ENCODE results near the gene ANKRD30B.
"Not testable (repeated sequence)": the region's sequence is repeated elsewhere in the genome, so short reads cannot be mapped to it uniquely, and the experiment has no call there.

Gene ANKRD30B, protein sequence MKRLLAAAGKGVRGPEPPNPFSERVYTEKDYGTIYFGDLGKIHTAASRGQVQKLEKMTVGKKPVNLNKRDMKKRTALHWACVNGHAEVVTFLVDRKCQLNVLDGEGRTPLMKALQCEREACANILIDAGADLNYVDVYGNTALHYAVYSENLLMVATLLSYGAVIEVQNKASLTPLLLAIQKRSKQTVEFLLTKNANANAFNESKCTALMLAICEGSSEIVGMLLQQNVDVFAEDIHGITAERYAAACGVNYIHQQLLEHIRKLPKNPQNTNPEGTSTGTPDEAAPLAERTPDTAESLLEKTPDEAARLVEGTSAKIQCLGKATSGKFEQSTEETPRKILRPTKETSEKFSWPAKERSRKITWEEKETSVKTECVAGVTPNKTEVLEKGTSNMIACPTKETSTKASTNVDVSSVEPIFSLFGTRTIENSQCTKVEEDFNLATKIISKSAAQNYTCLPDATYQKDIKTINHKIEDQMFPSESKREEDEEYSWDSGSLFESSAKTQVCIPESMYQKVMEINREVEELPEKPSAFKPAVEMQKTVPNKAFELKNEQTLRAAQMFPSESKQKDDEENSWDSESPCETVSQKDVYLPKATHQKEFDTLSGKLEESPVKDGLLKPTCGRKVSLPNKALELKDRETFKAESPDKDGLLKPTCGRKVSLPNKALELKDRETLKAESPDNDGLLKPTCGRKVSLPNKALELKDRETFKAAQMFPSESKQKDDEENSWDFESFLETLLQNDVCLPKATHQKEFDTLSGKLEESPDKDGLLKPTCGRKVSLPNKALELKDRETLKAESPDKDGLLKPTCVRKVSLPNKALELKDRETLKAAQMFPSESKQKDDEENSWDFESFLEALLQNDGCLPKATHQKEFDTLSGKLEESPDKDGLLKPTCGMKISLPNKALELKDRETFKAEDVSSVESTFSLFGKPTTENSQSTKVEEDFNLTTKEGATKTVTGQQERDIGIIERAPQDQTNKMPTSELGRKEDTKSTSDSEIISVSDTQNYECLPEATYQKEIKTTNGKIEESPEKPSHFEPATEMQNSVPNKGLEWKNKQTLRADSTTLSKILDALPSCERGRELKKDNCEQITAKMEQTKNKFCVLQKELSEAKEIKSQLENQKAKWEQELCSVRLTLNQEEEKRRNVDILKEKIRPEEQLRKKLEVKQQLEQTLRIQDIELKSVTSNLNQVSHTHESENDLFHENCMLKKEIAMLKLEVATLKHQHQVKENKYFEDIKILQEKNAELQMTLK (N-terminal part only)

DNA sequence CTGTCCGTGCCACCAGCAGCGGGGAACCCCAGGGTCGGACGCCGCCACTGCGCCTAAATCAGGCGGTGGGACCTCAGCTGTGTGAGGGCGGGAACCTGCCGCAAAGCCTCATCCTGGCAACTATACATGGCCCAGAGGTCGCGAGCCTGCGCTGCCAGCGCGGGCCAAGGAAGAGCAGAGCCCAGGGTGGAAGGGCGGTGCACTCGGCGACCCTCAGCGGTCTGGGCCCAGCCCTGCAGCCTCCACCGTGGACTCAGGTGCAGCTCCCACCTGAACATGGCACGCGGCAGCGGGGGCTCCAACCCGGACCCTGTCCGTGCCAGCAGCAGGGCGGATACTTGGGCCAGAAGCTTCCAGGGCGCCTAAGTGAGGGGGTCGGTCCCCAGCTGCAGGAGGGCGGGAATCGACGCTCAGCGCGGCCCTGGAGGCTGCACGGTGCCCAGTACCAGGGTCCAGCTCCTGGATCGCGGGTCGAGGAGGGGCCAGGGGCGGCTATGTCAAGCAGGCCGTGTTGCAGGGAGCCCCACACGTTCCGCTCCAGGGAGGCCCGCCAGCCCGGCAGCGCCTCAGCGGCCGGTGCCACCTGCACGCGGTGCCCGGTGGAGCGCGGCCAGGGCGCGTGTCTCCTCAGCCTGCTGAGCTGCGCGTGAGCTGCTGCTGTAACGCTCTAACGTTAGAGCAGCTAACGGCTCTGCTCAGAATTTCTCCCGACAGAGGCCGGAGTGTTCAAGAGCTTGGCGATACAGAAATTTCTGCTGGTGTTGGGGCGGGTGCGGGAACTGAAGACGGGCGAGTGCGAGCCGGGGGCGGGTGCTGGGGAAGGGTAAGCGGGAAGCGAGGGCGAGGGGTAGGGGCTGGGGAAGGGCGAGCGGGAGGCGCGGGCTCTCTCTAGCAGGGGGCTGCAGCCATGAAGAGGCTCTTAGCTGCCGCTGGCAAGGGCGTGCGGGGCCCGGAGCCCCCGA, at the start of gene ANKRD30B:
ANKRD30B (plus strand) TSS at position 660 of the 962 bp plus-strand sequence; CDS start at position 908, 248 bp downstream.
- H3K4me3 ChIP-seq (ENCODE audit: low read length) = no peak within 1 kb of the TSS
- no peaks in the 10 kb centered on the region for H3K36me3 ChIP-seq (ENCODE audit: control insufficient read depth, insufficient read depth, low read length)
- H3K4me1 ChIP-seq (ENCODE audit: control insufficient read depth, insufficient read depth, low read length) = no peaks in the 10 kb centered on the region
- H3K9ac ChIP-seq (ENCODE audit: low read length) = no peak within 1 kb of the TSS
- H3K27me3 ChIP-seq (ENCODE audit: control insufficient read depth, insufficient read depth, low read length) = no peaks in the 10 kb centered on the region
- no peaks in the 10 kb centered on the region for H3K9me3 ChIP-seq (ENCODE audit: control insufficient read depth, low read length)

DNA sequence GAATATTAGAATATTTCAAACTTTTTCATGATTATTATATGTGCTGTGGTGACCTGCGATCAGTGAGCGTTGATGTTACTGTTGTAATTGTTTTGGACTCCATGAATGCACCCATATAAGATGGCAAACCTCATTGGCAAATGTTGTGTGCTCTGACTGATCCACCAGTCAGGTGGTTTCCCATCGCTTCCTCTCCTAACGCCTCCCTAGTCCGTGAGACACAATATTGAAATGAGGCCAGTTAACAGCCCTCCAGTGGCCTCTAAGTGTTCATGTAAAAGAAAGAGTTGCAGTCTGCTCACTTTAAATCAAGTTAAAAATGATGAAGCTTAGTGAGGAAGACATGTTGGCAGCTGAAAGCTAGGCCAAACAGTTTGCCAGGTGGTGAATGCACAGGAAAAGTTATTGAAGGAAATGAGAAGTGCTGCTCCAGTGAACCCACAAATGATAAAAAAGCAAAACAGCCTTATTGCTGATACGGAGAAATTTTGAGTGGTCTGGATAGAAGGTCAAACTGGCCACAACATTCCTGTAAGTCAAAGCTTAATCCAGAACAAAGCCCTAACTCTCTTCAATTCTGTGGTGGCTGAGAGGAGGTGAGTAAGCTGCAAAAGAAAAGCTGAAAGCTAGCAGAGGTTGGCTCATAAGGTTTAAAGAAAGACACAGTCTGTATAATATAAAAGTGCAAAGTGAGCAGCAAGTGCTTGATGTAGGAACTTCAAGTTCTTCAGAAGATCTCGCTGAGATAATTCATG, 46.5 kb upstream of the ANKRD30B start:
- H3K27me3 ChIP-seq (ENCODE audit: control insufficient read depth, insufficient read depth, low read length); H3K9me3 ChIP-seq (ENCODE audit: control insufficient read depth, low read length); H3K36me3 ChIP-seq (ENCODE audit: control insufficient read depth, insufficient read depth, low read length); H3K4me1 ChIP-seq (ENCODE audit: control insufficient read depth, insufficient read depth, low read length); H3K4me3 ChIP-seq (ENCODE audit: low read length); H3K9ac ChIP-seq (ENCODE audit: low read length): not testable (repeated sequence)

DNA sequence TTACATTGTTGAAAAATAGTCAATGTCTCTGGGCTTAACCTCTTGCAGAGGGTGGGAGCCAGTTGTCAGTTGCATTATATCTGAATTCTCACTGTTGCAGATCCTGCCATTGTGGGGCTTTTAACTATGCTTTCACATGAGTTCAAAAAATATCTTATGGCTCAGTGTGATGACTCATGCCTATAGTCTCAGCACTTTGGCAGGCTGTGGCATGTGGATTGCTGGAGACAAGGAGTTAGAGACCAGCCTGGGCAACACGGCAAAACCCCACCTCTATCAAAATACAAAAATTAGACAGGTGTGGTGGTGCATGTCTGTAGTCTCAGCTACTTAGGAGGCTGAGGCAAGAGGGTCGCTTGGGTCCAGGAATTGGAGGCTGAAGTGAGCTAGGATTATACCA, 38.2 kb upstream of the ANKRD30B start:
- H3K27me3 ChIP-seq (ENCODE audit: control insufficient read depth, insufficient read depth, low read length); H3K36me3 ChIP-seq (ENCODE audit: control insufficient read depth, insufficient read depth, low read length); H3K9ac ChIP-seq (ENCODE audit: low read length); H3K9me3 ChIP-seq (ENCODE audit: control insufficient read depth, low read length); H3K4me3 ChIP-seq (ENCODE audit: low read length); H3K4me1 ChIP-seq (ENCODE audit: control insufficient read depth, insufficient read depth, low read length): not testable (repeated sequence)

DNA sequence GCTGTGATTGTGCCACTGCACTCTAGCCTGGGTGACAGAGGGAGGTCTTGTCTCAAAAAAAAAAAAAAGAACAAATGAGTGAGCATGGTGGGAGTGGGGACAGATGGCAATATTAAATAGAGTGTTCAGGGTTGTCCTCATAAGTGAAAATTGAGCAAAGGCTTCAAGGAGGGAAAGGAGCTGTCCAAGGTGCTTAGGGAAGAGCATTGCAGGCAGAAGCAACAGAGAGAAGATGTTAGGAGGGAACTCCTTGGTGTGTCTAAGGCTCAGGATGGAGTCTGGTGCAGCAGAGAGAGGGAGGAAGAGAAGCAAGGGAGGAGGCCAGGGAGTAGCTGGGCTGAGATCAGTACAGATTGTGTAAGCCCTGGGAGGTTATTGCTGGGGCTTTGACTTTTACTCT, 26.4 kb upstream of the ANKRD30B start:
- not testable (repeated sequence) for H3K9me3 ChIP-seq (ENCODE audit: control insufficient read depth, low read length); H3K4me1 ChIP-seq (ENCODE audit: control insufficient read depth, insufficient read depth, low read length); H3K4me3 ChIP-seq (ENCODE audit: low read length); H3K36me3 ChIP-seq (ENCODE audit: control insufficient read depth, insufficient read depth, low read length); H3K27me3 ChIP-seq (ENCODE audit: control insufficient read depth, insufficient read depth, low read length); H3K9ac ChIP-seq (ENCODE audit: low read length)

- H3K9me3 ChIP-seq (ENCODE audit: control insufficient read depth, low read length); H3K9ac ChIP-seq (ENCODE audit: low read length); H3K27me3 ChIP-seq (ENCODE audit: control insufficient read depth, insufficient read depth, low read length); H3K4me1 ChIP-seq (ENCODE audit: control insufficient read depth, insufficient read depth, low read length); H3K4me3 ChIP-seq (ENCODE audit: low read length); H3K36me3 ChIP-seq (ENCODE audit: control insufficient read depth, insufficient read depth, low read length): not testable (repeated sequence)
These were observed 8.9 kb upstream of the ANKRD30B start for GRCh38 chr18:14739056-14739455.

GRCh38 chr18:14746897-14747296, 1.1 kb upstream of the ANKRD30B start:
- no peaks in the 10 kb centered on the region for H3K27me3 ChIP-seq (ENCODE audit: control insufficient read depth, insufficient read depth, low read length)
- no peaks in the 10 kb centered on the region for H3K4me1 ChIP-seq (ENCODE audit: control insufficient read depth, insufficient read depth, low read length)
- H3K9ac ChIP-seq (ENCODE audit: low read length) = no peak overlapping the region
- no peaks in the 10 kb centered on the region for H3K9me3 ChIP-seq (ENCODE audit: control insufficient read depth, low read length)
- H3K4me3 ChIP-seq (ENCODE audit: low read length) = no peak overlapping the region
- no peaks in the 10 kb centered on the region for H3K36me3 ChIP-seq (ENCODE audit: control insufficient read depth, insufficient read depth, low read length)

GRCh38 chr18:14748496-14748895, 524 bp downstream of the ANKRD30B start:
- no peaks in the 10 kb centered on the region for H3K27me3 ChIP-seq (ENCODE audit: control insufficient read depth, insufficient read depth, low read length)
- no peaks in the 10 kb centered on the region for H3K4me1 ChIP-seq (ENCODE audit: control insufficient read depth, insufficient read depth, low read length)
- no peak overlapping the region for H3K4me3 ChIP-seq (ENCODE audit: low read length)
- H3K36me3 ChIP-seq (ENCODE audit: control insufficient read depth, insufficient read depth, low read length) = no peaks in the 10 kb centered on the region
- H3K9me3 ChIP-seq (ENCODE audit: control insufficient read depth, low read length) = no peaks in the 10 kb centered on the region
- no peak overlapping the region for H3K9ac ChIP-seq (ENCODE audit: low read length)

GRCh38 chr18:14763566-14763965, 15.6 kb downstream of the ANKRD30B start:
- H3K36me3 ChIP-seq (ENCODE audit: control insufficient read depth, insufficient read depth, low read length); H3K4me1 ChIP-seq (ENCODE audit: control insufficient read depth, insufficient read depth, low read length); H3K9ac ChIP-seq (ENCODE audit: low read length); H3K27me3 ChIP-seq (ENCODE audit: control insufficient read depth, insufficient read depth, low read length); H3K9me3 ChIP-seq (ENCODE audit: control insufficient read depth, low read length); H3K4me3 ChIP-seq (ENCODE audit: low read length): not testable (repeated sequence)

GRCh38 chr18:14767474-14767873, 19.5 kb downstream of the ANKRD30B start:
- Histone ChIP-seq H3K4me3 (ENCODE audit: low read length) (no peak overlapping the region), H3K9me3 (ENCODE audit: control insufficient read depth, low read length) (no peaks in the 10 kb centered on the region)

DNA sequence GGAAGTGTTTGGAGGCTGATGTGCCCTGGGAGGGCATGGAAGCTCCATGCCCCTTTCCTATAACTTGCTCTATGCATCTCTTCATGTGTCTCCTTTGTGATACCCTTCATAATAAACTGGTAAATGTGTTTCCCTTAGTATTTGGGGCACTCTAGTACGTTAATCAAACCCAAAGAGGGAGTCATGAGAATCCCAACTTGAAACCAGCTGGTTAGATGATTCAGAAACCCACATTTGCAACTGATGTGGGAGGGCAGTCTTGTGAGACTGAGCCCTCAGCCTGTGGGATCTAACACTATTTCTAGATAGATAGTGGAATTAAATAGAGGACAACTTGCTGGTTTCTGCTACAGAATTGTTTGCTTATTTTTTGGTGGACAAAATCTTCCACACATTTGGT, 20.3 kb downstream of the ANKRD30B start:
- Histone ChIP-seq H3K4me1 (ENCODE audit: control insufficient read depth, insufficient read depth, low read length) (no peaks in the 10 kb centered on the region), H3K36me3 (ENCODE audit: control insufficient read depth, insufficient read depth, low read length) (no peaks in the 10 kb centered on the region), H3K27me3 (ENCODE audit: control insufficient read depth, insufficient read depth, low read length) (no peaks in the 10 kb centered on the region), H3K9ac (ENCODE audit: low read length) (no peak overlapping the region), H3K4me3 (ENCODE audit: low read length) (no peak overlapping the region), H3K9me3 (ENCODE audit: control insufficient read depth, low read length) (no peaks in the 10 kb centered on the region)

More at GRCh38 chr18:14767474-14767873, 19.5 kb downstream of the ANKRD30B start:
- H3K36me3 ChIP-seq (ENCODE audit: control insufficient read depth, insufficient read depth, low read length) = no peaks in the 10 kb centered on the region
- no peaks in the 10 kb centered on the region for H3K27me3 ChIP-seq (ENCODE audit: control insufficient read depth, insufficient read depth, low read length)
- H3K4me1 ChIP-seq (ENCODE audit: control insufficient read depth, insufficient read depth, low read length) = no peaks in the 10 kb centered on the region
- no peak overlapping the region for H3K9ac ChIP-seq (ENCODE audit: low read length)

Measured in mucosa of stomach (tissue), 1 donor.